A549 treated with Hydrocortisone at 1 μM for 4 hours (cell line): Measurements from ENCODE around the gene ARHGEF3. TPM values are rescaled to one million over a fixed set of nuclear protein-coding genes. Genes with fewer than 3 reads are reported as not detected.

Source experiments
- total RNA-seq: library from RNA; stranded (reverse); fragments of 200-300 nt; extraction: Qiagen RNA extraction; gene quantifications from 5 replicates; pipeline ENCODE4 v1.2.3, GENCODE V29; 2022

Gene ARHGEF3
- total RNA-seq = 5.7 to 9.5 TPM (median 7.1 TPM) in 5 replicates

GRCh38 chr3:56801662-56802377 is at the start of gene ARHGEF3:
ARHGEF3 (minus strand) TSS chr3:56801949; CDS start chr3:56801798, 151 bp downstream.

GRCh38 chr3:56683122-56683817 is 118.5 kb downstream of the ARHGEF3 start, which contains the start of gene TASOR:
TASOR (minus strand) TSS chr3:56683265; CDS start chr3:56683006, 259 bp downstream.

Other genes starting within 250 kb of the ARHGEF3 start
- gene CCDC66, start 244.8 kb downstream of the ARHGEF3 start, total RNA-seq = 4.6 to 6.5 TPM (median 5.5 TPM) in 5 replicates
- 16.9 to 29.3 TPM (median 19.7 TPM) in 5 replicates for gene TASOR, start 118.7 kb downstream of the ARHGEF3 start, total RNA-seq